HepG2 (cell line): ENCODE results near the gene RAD18.
A peak's percentile ranks its signal among the peaks of the same experiment; 100 is the strongest.

Experiments used
- CTCF ChIP-seq: sonication (generic); formaldehyde crosslinking; IDR thresholded peaks from 2 replicates; pipeline ENCODE4 v1.5.0; 2020; ENCODE audit warnings: mild to moderate bottlenecking, missing genetic modification reagents, moderate library complexity
- DNMT1 ChIP-seq: sonication (generic); formaldehyde crosslinking; IDR thresholded peaks from 2 replicates; pipeline ENCODE4 v1.5.1; 2020; ENCODE audit warnings: mild to moderate bottlenecking, missing genetic modification reagents
- HNRNPL ChIP-seq: fragments of 200-400 bp; formaldehyde crosslinking; IDR thresholded peaks from 2 replicates; pipeline ENCODE4 v1.6.1; 2017; ENCODE audit warnings: mild to moderate bottlenecking, low read depth, low read length
- IRF2 ChIP-seq: IDR thresholded peaks from 2 replicates; pipeline ENCODE4 v1.6.1; 2018; ENCODE audit warnings: missing genetic modification reagents, missing compliant biosample characterization
- PTBP1 ChIP-seq: fragments of 200-400 bp; formaldehyde crosslinking; IDR thresholded peaks from 2 replicates; pipeline ENCODE4 v1.6.1; 2018; ENCODE audit warnings: low read length, low read depth; ENCODE audit not compliant: poor library complexity, severe bottlenecking
- RAD21 ChIP-seq: fragments of 450-650 bp; formaldehyde crosslinking; IDR thresholded peaks from 2 replicates; pipeline ENCODE4 v1.5.0; 2020; ENCODE audit warnings: mild to moderate bottlenecking
- SRSF1 ChIP-seq: fragments of 200-400 bp; formaldehyde crosslinking; optimal IDR thresholded peaks from 2 replicates; pipeline ENCODE3; 2017; ENCODE audit warnings: mild to moderate bottlenecking, low read depth, low read length, moderate library complexity
- USF2 ChIP-seq, 2 experiments: sonication (generic) in 1 of 2; formaldehyde crosslinking in 1 of 2; IDR thresholded peaks; 2 replicates each; pipeline versions ENCODE4 v1.5.1 to v1.6.1; 2011 to 2020; ENCODE audit warnings: borderline replicate concordance in 1 of 2, low read depth in 1 of 2, low read length in 1 of 2, mild to moderate bottlenecking in 1 of 2, missing genetic modification reagents in 1 of 2, moderate library complexity in 1 of 2
- ZBTB2 ChIP-seq: sonication (generic); formaldehyde crosslinking; IDR thresholded peaks from 2 replicates; pipeline ENCODE4 v1.8.0; 2022; ENCODE audit warnings: low read depth, missing genetic modification reagents
- ZBTB43 ChIP-seq: sonication (generic); formaldehyde crosslinking; conservative IDR thresholded peaks from 2 replicates; pipeline ENCODE4 v1.4.0; 2020; ENCODE audit warnings: missing genetic modification reagents
- TF ChIP-seq, protein P1 (sequence below): IDR thresholded peaks from 2 replicates; pipeline ENCODE4 v1.6.1; 2016; ENCODE audit warnings: low read depth, borderline replicate concordance
- TF ChIP-seq, protein P2 (sequence below): IDR thresholded peaks from 2 replicates; pipeline ENCODE4 v1.6.1; 2016; ENCODE audit warnings: missing compliant biosample characterization, missing genetic modification reagents, borderline replicate concordance

- no peak for TF ChIP-seq RAD21 (CRISPR knock-in tag)
- TF ChIP-seq, protein P1, sequence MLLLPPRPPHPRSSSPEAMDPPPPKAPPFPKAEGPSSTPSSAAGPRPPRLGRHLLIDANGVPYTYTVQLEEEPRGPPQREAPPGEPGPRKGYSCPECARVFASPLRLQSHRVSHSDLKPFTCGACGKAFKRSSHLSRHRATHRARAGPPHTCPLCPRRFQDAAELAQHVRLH, result no peak
- TF ChIP-seq SRSF1, result no peak
- TF ChIP-seq, protein P2, sequence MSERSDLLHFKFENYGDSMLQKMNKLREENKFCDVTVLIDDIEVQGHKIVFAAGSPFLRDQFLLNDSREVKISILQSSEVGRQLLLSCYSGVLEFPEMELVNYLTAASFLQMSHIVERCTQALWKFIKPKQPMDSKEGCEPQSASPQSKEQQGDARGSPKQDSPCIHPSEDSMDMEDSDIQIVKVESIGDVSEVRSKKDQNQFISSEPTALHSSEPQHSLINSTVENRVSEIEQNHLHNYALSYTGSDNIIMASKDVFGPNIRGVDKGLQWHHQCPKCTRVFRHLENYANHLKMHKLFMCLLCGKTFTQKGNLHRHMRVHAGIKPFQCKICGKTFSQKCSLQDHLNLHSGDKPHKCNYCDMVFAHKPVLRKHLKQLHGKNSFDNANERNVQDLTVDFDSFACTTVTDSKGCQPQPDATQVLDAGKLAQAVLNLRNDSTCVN (CRISPR knock-in tag), result no peak
- no peak for TF ChIP-seq ZBTB2 (CRISPR knock-in tag)
- TF ChIP-seq CTCF (CRISPR knock-in tag), result peak; percentile 53
- TF ChIP-seq USF2 (IDR thresholded peaks at IDR 0.05; ENCODE audit: low read depth, low read length), result no peak
- TF ChIP-seq USF2 (CRISPR knock-in tag; IDR thresholded peaks at IDR 0.05; ENCODE audit: borderline replicate concordance), result no peak
- TF ChIP-seq ZBTB43 (CRISPR knock-in tag), result no peak
- no peak for TF ChIP-seq IRF2 (CRISPR knock-in tag)
- TF ChIP-seq DNMT1 (CRISPR knock-in tag), result no peak
- no peak for TF ChIP-seq PTBP1
- no peak for TF ChIP-seq HNRNPL
Observed at GRCh38 chr3:8996681-8997121, 33.4 kb upstream of the RAD18 start.
